Adrenal gland (tissue), 5 donors: ENCODE data around the gene LRRC8C.

ENCODE experiments used
- CTCF ChIP-seq, 6 experiments: fragments of 450-650 bp in 4 of 6; fragments of 200-600 bp in 2 of 6; sonication (generic) in 1 of 6; IDR thresholded peaks; 1 replicate in 5 of 6; 2 replicates in 1 of 6; pipeline versions ENCODE4 v1.5.1 to v1.8.0; 2016 to 2021; ENCODE audit warnings: antibody characterized with exemption in 6 of 6, mild to moderate bottlenecking in 2 of 6, moderate library complexity in 1 of 6
- POLR2A ChIP-seq, 2 donors: fragments of 450-650 bp; IDR thresholded peaks; one replicate each; pipeline ENCODE4 v1.6.1; 2017; ENCODE audit warnings: antibody characterized with exemption in 2 of 2, mild to moderate bottlenecking in 2 of 2, moderate library complexity in 1 of 2
- donor health status: DM: no; HTN: no; CAD: no.

- TF ChIP-seq POLR2A (IDR thresholded peaks at IDR 0.05) (peak in 1 of 2 donors; percentile 7), CTCF (IDR thresholded peaks at IDR 0.05) (peak; percentile 95 to 99 (median 98))
Measured at GRCh38 chr1:89762779-89763648, 130.1 kb downstream of the LRRC8C start.
